CD4-positive, alpha-beta T cell treated with Interleukin-4 for 4 hours (primary cell): ENCODE data around the gene CPNE2.
"Not testable (repeated sequence)": the region's sequence is repeated elsewhere in the genome, so short reads cannot be mapped to it uniquely, and the experiment has no call there.

Experiments
- DNase-seq: peaks from one replicate; pipeline ENCODE4 v3.0.0-alpha.2; 2020

The CPNE2 gene

DNA sequence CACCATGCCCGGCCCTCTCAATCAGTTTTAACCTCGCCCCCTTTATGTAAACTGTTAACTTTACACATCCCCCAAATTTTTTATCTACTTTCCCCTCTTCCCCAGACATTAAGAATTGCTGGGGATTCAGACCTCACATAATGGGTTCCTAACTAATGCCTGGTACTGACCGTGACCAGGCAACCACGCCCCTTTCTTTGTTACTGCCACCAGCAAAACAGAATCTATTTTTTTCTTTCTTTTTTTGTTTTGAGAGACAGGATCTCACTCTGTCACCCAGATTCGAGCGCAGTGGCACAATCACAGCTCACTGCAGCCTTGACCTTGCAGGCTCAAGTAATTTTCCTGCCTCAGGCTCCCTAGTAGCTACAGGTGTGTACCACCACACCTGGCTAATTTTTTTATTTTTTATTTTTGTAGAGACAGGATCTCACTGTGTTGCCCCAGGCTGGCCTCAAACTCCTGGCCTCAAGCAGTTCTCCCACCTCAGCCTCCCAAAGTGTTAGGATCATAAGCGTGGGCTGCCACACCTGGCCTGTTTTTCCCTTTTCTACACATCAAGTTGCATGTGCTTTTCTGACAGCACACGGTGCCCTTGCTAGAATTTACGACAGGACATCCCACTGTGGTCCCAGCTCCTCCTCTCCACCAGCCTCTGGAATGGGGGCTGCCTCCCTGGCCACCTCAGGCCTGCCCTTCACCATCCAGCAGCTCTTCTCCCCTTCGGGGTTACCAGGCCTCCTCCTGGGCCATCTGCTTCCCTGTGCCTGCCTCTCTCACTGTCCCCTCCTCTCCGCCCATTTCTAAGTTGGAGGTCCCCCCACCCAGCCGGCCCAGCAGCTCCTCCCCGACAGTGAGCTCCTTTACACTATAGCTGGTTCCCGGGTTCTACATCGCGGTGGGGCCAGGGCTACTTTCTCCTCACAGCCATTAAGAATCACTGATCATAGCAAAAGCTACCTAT lies 10.8 kb downstream of the CPNE2 start:
- no peak for DNase-seq

DNA sequence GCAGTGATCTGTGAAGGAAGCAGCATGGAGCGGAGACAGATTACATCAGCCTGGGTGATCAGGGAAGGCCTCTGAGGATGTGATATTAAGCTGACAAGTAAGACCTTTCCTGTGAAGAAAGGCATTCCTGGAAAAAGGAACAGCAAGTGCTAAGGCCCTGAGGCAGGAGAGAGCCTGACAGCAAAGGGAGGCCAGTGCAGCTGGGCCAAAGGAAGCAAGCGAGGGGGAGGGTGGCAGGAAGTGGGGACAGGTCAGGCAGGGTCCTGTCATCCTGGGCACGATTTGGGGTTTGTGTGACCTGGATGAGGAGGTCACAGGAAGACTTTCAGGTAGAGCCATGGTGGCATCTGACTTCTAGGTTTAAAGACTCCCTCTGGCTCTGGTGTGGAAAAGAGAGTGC lies 12.3 kb downstream of the CPNE2 start:
- no peak for DNase-seq

- DNase-seq = no peak
Observed at GRCh38 chr16:57105184-57105583, 12.8 kb downstream of the CPNE2 start.

- DNase-seq = no peak
Observed at GRCh38 chr16:57106767-57107166, 14.4 kb downstream of the CPNE2 start.

DNA sequence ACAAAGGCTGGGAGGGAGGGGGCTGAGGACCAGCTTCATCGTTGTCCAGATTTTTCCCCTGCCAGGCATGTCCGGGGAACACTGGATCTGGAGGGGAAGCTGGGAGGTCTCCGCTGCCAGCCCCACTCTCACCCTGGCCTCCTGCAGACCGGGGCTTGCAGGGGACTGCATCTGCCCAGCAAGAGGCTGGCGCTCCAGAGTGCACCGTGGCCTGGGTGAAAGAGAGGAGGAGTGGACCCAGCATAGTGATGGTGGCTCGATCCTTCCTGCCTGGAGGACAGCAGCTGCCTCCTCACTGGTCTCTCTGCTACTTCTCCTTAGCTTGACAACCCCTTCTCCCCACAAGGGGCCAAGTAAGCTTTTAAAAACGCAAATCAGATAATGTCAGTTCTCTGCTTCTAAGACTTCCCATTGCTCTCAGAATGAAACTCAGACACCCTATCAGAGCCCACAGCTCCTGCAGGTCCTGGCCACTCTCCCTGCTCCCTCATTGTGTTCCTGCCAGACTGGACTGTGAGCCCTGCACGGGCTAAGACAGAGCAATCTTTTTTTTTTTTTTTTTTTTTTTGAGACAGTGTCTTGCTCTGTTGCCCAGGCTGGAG lies 15.0 kb downstream of the CPNE2 start:
- no peak for DNase-seq

DNA sequence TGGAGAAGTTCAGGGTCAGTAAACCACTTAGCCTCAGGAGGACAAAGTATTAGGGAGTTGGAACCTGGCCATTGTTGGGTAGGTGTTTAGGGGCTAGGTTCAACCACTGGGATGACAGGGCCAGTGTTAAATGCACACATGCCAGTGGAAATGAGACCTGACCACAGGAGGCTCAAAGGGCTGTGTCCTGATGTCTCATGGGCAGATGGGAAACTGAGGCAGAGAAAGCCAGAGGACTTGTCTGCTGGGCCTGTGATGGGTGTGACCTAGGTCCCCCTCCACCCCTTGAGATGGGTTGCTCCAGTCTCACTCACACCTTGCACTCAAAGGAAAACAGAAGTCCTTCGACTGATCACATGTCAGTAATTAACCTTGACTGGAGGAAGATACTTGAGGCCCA lies 16.0 kb downstream of the CPNE2 start:
- no peak for DNase-seq

- not testable (repeated sequence) for DNase-seq
Observed at GRCh38 chr16:57109259-57110105, 17.1 kb downstream of the CPNE2 start.

DNA sequence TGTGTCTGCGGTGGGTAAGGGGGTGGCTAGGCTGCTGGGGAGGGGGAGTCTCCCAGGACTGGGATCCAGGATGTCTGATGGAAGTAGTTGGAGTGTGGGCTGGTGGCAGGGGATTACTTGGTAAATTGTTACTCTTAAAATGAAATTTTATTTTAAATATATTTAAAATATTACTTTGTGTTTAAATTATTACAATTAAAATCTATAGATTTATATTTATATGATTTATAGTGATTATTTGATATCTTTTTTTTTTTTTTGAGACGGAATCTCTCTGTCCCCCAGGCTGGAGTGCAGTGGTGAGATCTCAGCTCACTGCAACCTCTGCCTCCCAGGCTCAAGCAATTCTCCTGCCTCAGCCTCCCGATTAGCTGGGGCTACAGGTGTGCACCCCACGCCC lies 18.6 kb downstream of the CPNE2 start:
- DNase-seq = no peak

GRCh38 chr16:57111420-57111819 lies 19.0 kb downstream of the CPNE2 start:
- no peak for DNase-seq

GRCh38 chr16:57112403-57113041 lies 20.1 kb downstream of the CPNE2 start:
- DNase-seq = no peak

- no peak for DNase-seq
Observed at GRCh38 chr16:57113042-57113453, 20.7 kb downstream of the CPNE2 start.

- no peak for DNase-seq
Observed at GRCh38 chr16:57113664-57114063, 21.3 kb downstream of the CPNE2 start.

DNA sequence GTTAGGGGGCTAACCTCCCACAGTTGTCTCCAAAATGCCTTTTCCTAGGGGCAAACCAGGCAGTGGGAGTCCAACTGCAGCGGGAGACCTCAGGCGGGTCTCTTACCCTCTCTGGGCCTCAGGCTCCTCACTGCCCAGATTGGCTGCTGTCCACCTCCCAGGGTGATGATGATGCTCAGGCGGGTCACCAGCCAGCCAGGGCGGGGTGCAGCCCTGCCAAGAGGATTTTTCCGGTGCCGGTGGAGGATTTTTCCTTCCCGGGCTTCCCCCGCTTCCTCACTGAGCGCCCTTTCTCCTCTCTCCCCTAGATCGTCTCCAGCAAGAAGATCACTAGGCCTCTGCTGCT lies 22.8 kb downstream of the CPNE2 start:
- DNase-seq = no peak

GRCh38 chr16:57115514-57116182 lies 23.3 kb downstream of the CPNE2 start:
- DNase-seq = no peak

GRCh38 chr16:57118461-57119084 lies 26.2 kb downstream of the CPNE2 start:
- no peak for DNase-seq

DNA sequence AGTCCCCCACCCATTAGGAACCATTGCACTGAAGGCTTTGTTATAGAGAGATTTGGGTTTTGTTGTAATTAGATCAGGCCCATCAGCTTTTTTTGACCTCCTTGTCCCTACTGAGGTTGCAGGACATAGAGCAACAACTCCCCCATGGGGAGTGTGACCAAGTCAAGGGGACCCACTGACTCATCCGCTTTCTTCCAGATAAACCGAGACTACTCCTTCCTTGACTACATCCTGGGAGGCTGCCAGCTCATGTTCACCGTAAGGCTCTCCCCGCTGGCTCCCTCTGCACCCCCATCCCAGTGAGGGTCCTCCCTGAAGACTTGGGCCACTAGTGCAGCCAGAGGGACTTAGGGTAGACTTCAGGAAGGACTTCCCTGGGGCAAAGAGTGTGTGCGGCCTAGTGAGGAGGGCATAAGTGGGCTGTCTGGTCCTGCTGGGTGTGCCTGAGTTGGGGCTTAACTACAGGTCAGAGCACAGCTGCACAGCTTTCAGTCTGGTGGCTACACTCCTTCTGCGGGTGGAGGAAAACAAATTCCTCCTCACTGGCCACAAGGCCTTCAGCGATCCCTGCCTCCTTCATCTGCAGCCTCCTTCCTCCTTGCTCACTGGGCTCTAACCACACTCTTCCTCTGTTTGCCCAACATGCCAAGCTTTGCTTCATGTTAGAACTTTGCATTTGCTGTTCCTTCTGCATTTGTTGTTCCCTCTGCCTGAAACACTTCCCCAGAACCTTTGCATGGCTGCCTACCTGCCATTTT lies 31.0 kb downstream of the CPNE2 start:
- DNase-seq = no peak

DNA sequence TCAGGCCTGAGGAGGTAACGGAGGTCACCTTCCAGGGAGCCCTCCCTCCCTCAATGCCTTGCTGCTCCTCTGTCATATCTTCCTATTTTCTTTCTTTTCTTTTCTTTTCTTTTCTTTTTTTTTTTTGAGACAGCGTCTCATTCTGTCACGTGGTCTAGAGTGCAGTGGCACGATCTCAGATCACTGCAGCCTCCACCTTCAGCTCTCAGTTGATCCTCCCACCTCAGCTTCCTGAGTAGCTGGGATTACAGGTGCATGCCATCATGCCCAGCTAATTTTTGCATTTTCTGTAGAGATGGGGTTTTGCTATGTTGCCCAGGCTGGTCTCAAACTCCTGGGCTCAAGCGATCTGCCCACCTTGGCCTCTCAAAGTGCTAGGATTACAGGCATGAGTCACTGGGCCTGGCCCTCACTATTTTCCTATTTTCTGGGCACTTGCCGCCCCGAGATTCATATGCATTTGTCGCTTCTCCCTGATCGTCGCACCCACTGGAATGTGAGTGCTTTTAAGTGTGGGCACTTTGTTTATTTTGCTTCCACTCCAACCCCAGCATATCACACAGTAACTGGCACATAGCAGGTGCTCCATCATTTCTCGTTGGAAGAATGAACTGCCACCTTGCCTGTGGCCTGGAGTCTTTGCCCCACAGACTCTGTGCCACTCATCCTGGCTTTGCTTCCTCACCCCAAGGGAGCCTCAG lies 31.7 kb downstream of the CPNE2 start:
- DNase-seq = no peak

GRCh38 chr16:57125376-57125775 lies 33.0 kb downstream of the CPNE2 start:
- no peak for DNase-seq

- DNase-seq = no peak
Observed at GRCh38 chr16:57125969-57126368, 33.6 kb downstream of the CPNE2 start.

- DNase-seq = no peak
Observed at GRCh38 chr16:57126411-57126810, 34.0 kb downstream of the CPNE2 start.
